GM18505 (cell line): Measurements from ENCODE around the gene PIGC.

Source experiments
- ATAC-seq: cut with Tn5 transposase; IDR thresholded peaks from one replicate; pipeline ENCODE4 v1.9.1; 2021; ENCODE audit not compliant: unreplicated experiment
- POLR2A ChIP-seq: IDR thresholded peaks from 4 replicates; pipeline ENCODE4 v1.6.1; 2011; ENCODE audit warnings: borderline replicate concordance; ENCODE audit not compliant: insufficient read depth, insufficient read length; ENCODE audit errors: extremely low read depth

Gene PIGC

GRCh38 chr1:172431204-172431603, 12.7 kb downstream of the PIGC start:
- no peak for TF ChIP-seq POLR2A
- no peak for ATAC-seq

- ATAC-seq, result no peak
Observed at GRCh38 chr1:172430128-172430454, 13.8 kb downstream of the PIGC start.

DNA sequence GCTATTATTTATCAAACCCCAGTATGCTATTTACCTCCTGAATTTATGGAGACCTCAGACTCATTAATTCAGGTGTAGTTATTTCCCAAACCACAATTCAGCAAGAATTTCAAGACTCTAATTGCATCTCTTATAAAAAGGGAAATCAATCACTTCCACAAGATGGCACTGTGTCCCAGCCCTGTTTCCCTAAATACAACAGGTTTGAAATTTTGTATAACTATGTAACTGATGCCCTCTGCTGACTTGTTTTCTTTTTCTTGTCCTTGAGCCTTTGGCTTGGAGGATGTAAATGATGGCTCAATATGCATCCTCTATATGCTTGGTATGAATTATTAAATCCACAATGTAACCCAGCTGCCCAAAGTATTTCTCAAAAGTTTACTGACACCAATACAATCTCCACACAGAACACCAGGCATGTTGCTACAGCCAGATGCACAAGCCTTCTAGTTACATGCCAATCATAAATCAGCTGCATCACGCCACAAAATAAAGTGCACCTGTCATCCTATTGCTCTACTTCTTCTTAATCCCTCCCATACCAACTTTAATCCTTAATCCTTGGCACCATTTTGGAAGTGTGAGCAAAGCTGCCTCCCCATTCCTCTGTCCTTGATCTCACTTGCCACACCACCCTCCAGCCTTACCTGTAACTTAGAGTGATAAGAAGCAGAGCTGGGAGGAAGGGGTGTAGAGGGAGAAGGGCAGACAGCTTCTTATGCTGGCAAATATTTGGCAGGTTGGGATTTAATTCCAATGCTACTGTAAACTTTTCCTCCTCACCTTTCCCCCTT, 14.3 kb downstream of the PIGC start:
- ATAC-seq, result no peak
- no peak for TF ChIP-seq POLR2A

More at GRCh38 chr1:172430128-172430454, 13.8 kb downstream of the PIGC start:
- no peak for TF ChIP-seq POLR2A

- no peak for TF ChIP-seq POLR2A
Observed at GRCh38 chr1:172427191-172427590, 16.7 kb downstream of the PIGC start.

DNA sequence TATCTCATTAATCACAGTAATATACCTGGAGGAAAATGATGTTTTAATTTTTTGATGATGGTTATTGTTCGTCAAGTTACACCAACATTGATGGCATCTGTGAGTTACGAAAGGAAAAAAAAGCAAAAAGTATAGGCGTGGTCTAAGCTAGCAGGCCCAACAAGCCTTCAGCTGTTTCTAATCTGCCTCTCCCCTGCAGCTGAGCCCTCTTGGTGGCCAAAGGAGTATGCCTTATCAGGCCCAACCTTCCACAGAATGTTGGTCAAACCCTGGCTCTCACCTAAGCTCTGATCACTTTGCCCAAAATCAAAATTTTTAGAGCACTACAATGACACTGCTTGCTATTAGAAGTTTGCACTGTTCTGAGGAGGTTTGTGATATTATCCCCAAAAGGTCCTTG, 18.5 kb downstream of the PIGC start:
- ATAC-seq, result no peak
- TF ChIP-seq POLR2A, result no peak

More at GRCh38 chr1:172427191-172427590, 16.7 kb downstream of the PIGC start:
- no peak for ATAC-seq

GRCh38 chr1:172423336-172423735, 20.5 kb downstream of the PIGC start:
- TF ChIP-seq POLR2A, result no peak
- ATAC-seq, result no peak

GRCh38 chr1:172421974-172422604, 21.8 kb downstream of the PIGC start:
- no peak for ATAC-seq
- TF ChIP-seq POLR2A, result no peak

GRCh38 chr1:172420385-172420784, 23.5 kb downstream of the PIGC start, which contains the start of gene C1orf105:
C1orf105 (plus strand) TSS chr1:172420685; CDS start chr1:172420886, 201 bp downstream.
- no peak for ATAC-seq
- no peak for TF ChIP-seq POLR2A

DNA sequence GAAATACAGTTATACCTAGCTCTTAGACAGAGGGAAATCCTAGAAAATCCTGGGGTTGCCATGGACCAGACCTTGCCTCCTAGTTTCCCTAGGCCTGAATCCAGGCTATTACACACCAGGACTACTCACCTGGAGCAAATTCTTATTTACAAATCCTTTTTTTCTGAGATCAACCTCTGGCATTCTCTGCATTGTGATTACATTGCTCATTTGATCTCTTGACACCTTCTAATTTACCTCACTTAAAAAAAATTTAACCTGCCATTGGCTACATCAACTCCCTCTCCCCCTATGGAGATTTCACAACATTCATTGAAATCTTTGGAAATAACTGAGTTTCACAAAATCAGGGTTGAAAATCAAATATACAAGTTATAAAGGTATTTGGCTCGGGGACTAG, 26.3 kb downstream of the PIGC start:
- ATAC-seq, result no peak
- no peak for TF ChIP-seq POLR2A

DNA sequence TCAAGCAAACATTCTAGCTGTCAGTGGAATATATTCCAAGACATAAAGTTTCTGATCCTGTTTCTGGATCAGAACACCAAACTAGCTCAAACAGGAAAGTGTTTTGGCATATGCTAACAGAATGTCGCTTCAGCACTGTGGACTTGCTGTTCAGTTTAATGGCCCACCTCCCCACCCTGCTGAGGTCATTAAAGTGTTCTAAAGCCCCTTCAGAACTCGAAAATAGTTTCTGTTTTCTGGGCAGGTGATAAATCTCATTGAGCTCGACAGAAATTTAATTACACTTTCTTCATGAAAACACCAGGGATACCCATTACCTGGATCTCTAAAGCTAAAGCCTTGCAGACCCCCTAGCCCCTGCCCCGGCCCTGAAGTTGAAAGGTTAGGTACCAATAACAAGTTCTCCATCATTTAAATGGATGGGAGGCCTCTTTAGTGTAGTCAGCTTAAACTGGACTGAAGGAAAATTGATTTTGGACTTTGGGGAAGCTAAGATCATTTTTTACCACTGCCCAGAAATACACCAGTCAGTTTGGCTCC, 27.3 kb downstream of the PIGC start:
- no peak for ATAC-seq
- TF ChIP-seq POLR2A, result no peak

DNA sequence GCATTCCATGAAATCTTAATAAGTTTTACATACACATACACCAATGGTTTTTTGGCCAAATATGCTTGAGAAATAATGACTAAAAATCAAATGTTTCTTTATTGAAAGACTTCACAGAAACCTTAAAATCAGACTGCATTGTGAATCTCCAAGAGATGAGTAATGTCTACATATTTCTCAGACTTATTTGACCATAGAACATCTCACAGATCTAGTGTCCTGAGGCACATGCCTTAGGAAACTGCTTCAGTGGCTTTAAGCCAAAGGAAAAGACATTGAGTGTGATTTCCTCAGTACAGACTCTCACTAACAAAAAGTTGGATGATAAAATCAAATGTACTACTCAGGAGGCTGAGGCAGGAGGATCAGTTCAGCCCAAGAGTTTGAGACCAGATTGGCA, 29.5 kb downstream of the PIGC start:
- no peak for ATAC-seq

DNA sequence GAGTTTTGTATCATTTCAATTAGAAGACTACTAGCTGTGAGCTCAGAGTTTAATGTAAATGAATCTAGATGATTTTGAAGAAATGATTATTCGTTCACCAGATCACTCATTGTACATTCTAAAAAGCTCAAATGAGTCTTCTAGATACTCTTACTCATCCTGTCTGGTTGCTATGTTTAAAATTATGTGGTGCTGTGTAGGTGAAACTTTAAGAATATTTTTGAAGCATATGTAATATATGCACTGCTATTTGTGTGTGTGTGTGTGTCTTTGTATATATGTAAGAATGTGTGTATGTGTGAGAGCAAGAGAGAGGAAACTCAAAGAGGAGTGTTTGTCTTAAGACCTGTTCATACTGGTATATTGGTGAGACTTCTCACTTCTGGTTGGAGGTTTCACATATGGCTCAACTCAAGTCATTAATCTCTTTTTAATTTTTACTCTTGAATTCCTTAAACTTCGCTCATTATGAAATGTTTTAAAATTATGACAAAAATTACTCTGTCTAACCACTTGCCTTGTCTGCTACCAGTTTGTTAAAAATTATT, 32.0 kb downstream of the PIGC start:
- no peak for ATAC-seq
- TF ChIP-seq POLR2A, result no peak

More for the DNA sequence above, 29.5 kb downstream of the PIGC start:
- no peak for TF ChIP-seq POLR2A

DNA sequence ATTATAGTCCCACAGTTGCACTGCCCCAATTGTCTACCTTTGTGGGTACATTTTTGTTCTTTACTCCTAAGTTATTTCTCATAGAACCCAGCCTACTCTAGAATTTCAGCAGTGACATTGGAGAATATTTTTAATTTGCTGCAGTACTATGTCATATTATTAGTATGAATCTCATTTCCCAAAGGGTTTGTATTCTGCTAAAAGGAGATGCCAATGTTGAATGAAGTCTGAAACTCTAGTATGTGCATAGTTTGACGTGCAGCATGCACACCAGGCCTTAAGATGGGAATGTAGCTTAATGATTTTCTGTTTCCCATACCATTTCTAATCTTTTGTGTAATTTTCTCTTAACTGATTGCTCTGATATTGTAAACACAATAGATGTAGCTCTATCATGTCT, 33.8 kb downstream of the PIGC start:
- no peak for TF ChIP-seq POLR2A

DNA sequence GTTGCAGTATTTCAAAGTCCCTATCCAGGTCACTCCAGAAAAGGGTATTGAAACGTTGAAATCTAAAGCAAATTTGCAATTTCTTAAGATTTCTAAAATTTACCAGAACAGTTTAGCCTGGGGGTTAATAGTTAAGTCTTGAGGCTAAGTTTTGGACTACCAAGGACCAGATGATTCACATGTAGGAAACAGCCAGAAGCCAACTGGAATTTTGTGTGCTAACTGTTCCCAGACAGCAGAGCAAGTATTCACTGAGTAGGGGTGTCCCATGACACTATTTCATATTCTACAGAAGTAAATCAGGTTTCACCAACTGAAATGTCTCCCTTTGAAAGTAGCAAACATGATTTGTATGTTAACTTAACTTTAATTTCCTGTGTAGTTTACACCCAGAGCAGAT, 34.9 kb downstream of the PIGC start:
- no peak for ATAC-seq
- TF ChIP-seq POLR2A, result no peak

More for the DNA sequence above, 33.8 kb downstream of the PIGC start:
- ATAC-seq, result no peak

DNA sequence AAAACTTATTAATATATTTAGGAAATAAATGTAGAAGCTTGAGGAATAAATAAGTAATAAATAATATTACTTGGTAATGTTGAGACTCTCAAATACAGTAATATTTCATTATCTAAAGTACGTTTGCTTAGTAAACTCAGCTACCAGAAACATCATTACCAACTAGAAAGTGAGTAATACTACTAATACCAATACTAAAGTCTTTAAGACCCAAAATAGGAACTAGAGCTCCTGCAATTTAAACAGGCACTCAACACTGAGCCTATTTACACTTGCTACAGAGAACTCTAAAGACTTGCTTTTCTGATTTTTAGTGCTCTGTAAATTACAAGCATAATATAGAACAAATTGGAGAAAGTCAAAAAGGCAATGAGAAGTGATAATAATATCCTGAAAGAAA, 36.9 kb downstream of the PIGC start:
- ATAC-seq, result no peak
- TF ChIP-seq POLR2A, result no peak

DNA sequence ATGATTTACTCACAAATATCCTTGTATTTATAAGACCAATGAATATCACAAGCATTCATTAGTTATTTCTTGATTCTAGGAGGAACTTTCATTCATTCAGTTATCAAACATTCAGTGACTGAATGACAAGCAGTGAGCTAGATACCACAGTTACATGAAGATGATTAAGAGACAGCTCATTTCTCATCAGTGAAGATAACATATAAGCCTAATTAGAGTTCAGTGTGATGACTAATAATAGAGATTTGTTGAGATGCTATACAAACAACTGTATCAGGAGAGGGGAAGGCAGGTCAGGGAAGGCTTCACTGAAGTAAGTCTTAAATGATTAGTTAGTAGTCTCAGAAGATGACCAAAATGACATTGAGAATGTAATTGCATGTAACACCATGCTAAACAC, 38.0 kb downstream of the PIGC start:
- no peak for TF ChIP-seq POLR2A
- no peak for ATAC-seq
